Measurements from ENCODE around the gene OBSCN. TPM values are rescaled to one million over a fixed set of nuclear protein-coding genes. Genes with fewer than 3 reads are reported as not detected.

Gene OBSCN
- total RNA-seq, 1 experiment from 2014 or later = 33.3 TPM

DNA sequence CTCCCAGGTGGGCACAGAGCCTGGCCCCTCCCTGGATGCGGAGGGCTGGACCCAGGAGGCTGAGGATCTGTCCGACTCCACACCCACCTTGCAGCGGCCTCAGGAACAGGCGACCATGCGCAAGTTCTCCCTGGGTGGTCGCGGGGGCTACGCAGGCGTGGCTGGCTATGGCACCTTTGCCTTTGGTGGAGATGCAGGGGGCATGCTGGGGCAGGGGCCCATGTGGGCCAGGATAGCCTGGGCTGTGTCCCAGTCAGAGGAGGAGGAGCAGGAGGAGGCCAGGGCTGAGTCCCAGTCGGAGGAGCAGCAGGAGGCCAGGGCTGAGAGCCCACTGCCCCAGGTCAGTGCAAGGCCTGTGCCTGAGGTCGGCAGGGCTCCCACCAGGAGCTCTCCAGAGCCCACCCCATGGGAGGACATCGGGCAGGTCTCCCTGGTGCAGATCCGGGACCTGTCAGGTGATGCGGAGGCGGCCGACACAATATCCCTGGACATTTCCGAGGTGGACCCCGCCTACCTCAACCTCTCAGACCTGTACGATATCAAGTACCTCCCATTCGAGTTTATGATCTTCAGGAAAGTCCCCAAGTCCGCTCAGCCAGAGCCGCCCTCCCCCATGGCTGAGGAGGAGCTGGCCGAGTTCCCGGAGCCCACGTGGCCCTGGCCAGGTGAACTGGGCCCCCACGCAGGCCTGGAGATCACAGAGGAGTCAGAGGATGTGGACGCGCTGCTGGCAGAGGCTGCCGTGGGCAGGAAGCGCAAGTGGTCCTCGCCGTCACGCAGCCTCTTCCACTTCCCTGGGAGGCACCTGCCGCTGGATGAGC, 164.5 kb downstream of the OBSCN start:
- no peaks in the 10 kb centered on the region for H3K9me3 Mint-ChIP-seq
- Histone ChIP-seq H3K14ac (ENCODE audit: insufficient read depth, low read length) (no peak overlapping the region; the same call in 1 of the 2 replicates), H3K79me2 (ENCODE audit: insufficient read depth, low read length) (no peaks in the 10 kb centered on the region), H2AFZ (ENCODE audit: low read length) (no peak overlapping the region), H2BK15ac (ENCODE audit: low read depth, low read length) (no peak overlapping the region), H4K5ac (ENCODE audit: insufficient read length, low read depth, low read length) (no peak overlapping the region), H4K91ac (ENCODE audit: insufficient read length, low read depth, low read length) (no peak overlapping the region), H3T11ph (ENCODE audit: low read length) (no peak overlapping the region), H2AK5ac (ENCODE audit: insufficient read length, low read length) (no peak overlapping the region), H3K56ac (ENCODE audit: insufficient read length, low read depth, low read length) (no peak overlapping the region), H3K27me3 (ENCODE audit: insufficient read depth, low read length) (no peaks in the 10 kb centered on the region; the same call in 1 of the 2 replicates), H3K23ac (ENCODE audit: insufficient read length, low read depth, low read length) (no peak overlapping the region), H3K27ac (ENCODE audit: insufficient read length, low read depth, low read length) (no peak overlapping the region), H3K9me3 (ENCODE audit: control insufficient read depth, low read depth, low read length) (no peaks in the 10 kb centered on the region), H3K9ac (ENCODE audit: extremely low read depth, insufficient read length, low read length) (no peak overlapping the region), H3K18ac (ENCODE audit: insufficient read length, low read depth, low read length) (no peak overlapping the region), H4K8ac (replicated peaks; ENCODE audit: insufficient read length, low read depth, low read length) (no peak overlapping the region), H3K4me1 (ENCODE audit: insufficient read depth, low read length) (no peaks in the 10 kb centered on the region), H2BK20ac (ENCODE audit: low read depth, low read length, poor library complexity, severe bottlenecking) (no peak overlapping the region), H2BK5ac (ENCODE audit: insufficient read length, low read length) (no peak overlapping the region), H3K79me1 (ENCODE audit: insufficient read depth, low read depth, low read length, poor library complexity, severe bottlenecking) (no peaks in the 10 kb centered on the region), H3K4ac (ENCODE audit: low read depth, low read length) (no peak overlapping the region), H2BK120ac (ENCODE audit: low read depth, low read length, poor library complexity, severe bottlenecking) (no peak overlapping the region), H4K20me1 (ENCODE audit: control insufficient read depth, insufficient read depth, insufficient read length) (no peaks in the 10 kb centered on the region), H2BK12ac (ENCODE audit: insufficient read length, low read depth, low read length) (no peak overlapping the region), H3K23me2 (ENCODE audit: insufficient read length, low read depth, low read length, poor library complexity, severe bottlenecking) (no peaks in the 10 kb centered on the region), H3K4me2 (ENCODE audit: insufficient read depth, insufficient read length, low read length) (no peak overlapping the region)
- no CpG with 5 or more reads among the region's 34 CpGs for WGBS (ENCODE audit: extremely low coverage, insufficient read length, low lambda C conversion rate)
- H3K27me3 Mint-ChIP-seq (ENCODE audit: low read depth) = peaks cover 4% of the 10 kb centered on the region
- TF ChIP-seq, protein P1, sequence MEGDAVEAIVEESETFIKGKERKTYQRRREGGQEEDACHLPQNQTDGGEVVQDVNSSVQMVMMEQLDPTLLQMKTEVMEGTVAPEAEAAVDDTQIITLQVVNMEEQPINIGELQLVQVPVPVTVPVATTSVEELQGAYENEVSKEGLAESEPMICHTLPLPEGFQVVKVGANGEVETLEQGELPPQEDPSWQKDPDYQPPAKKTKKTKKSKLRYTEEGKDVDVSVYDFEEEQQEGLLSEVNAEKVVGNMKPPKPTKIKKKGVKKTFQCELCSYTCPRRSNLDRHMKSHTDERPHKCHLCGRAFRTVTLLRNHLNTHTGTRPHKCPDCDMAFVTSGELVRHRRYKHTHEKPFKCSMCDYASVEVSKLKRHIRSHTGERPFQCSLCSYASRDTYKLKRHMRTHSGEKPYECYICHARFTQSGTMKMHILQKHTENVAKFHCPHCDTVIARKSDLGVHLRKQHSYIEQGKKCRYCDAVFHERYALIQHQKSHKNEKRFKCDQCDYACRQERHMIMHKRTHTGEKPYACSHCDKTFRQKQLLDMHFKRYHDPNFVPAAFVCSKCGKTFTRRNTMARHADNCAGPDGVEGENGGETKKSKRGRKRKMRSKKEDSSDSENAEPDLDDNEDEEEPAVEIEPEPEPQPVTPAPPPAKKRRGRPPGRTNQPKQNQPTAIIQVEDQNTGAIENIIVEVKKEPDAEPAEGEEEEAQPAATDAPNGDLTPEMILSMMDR (conservative IDR thresholded peaks at IDR 0.05) = no peak
- H3K4me1 Mint-ChIP-seq = peaks cover 3 to 11% of the 10 kb centered on the region in 2 experiments; a peak in 2 of 4 replicates
- no peaks in the 10 kb centered on the region for H3K36me3 Mint-ChIP-seq (ENCODE audit: insufficient read depth in 1 of 3, low read depth in 3 of 3)
- no peak overlapping the region for H3K4me3 Mint-ChIP-seq
- no peak overlapping the region for H3K27ac Mint-ChIP-seq
- DNase-seq = no peak

Measured in H9 (cell line).